HCT116 (cell line): ENCODE results near the gene NAA60.
"Not testable (repeated sequence)": the region's sequence is repeated elsewhere in the genome, so short reads cannot be mapped to it uniquely, and the experiment has no call there.

ENCODE experiments used
- CEBPB ChIP-seq: IDR thresholded peaks from 2 replicates; pipeline ENCODE4 v1.6.1; 2012; ENCODE audit warnings: low read depth
- EGR1 ChIP-seq: IDR thresholded peaks from 2 replicates; pipeline ENCODE4 v1.6.1; 2012; ENCODE audit warnings: low read depth
- EZH2 ChIP-seq: fragments of 200-600 bp; sonication (generic); IDR thresholded peaks from 2 replicates; pipeline ENCODE4 v1.6.1; 2017; ENCODE audit warnings: antibody characterized with exemption, mixed run types
- JUND ChIP-seq: IDR thresholded peaks from 2 replicates; pipeline ENCODE4 v1.6.1; 2012
- POLR2A ChIP-seq: IDR thresholded peaks from 2 replicates; pipeline ENCODE4 v1.7.0; 2011; ENCODE audit warnings: borderline replicate concordance; ENCODE audit not compliant: insufficient read depth, insufficient read length; ENCODE audit errors: extremely low read depth
- POLR2AphosphoS5 ChIP-seq: IDR thresholded peaks from 2 replicates; pipeline ENCODE4 v1.6.1; 2011; ENCODE audit warnings: mild to moderate bottlenecking, low read depth, low read length, moderate library complexity
- RAD21 ChIP-seq: IDR thresholded peaks from 2 replicates; pipeline ENCODE4 v1.6.1; 2012; ENCODE audit warnings: low read depth, mild to moderate bottlenecking
- SP1 ChIP-seq: IDR thresholded peaks from 2 replicates; pipeline ENCODE4 v1.6.1; 2012; ENCODE audit warnings: low read depth
- YY1 ChIP-seq: IDR thresholded peaks from 2 replicates; pipeline ENCODE4 v1.6.1; 2011; ENCODE audit warnings: low read length, low read depth, moderate library complexity, mild to moderate bottlenecking; ENCODE audit not compliant: insufficient replicate concordance; ENCODE audit errors: extremely low read depth
- ZNF274 ChIP-seq: fragments of 200-500 bp; sonication (Bioruptor generic); IDR thresholded peaks from 2 replicates; pipeline ENCODE4 v1.6.1; 2014; ENCODE audit warnings: mild to moderate bottlenecking, low read depth, low read length, inconsistent platforms
- TF ChIP-seq, protein P1 (sequence below), 3 experiments: fragments of 200-600 bp in 1 of 3; sonication (generic) in 1 of 3; IDR thresholded peaks in 2 of 3; conservative IDR thresholded peaks in 1 of 3; 2 replicates each; pipeline ENCODE4 v1.5.1; 2012 to 2017; ENCODE audit warnings: low read depth in 2 of 3, low read length in 2 of 3, antibody characterized with exemption in 1 of 3, borderline replicate concordance in 1 of 3, control low read depth in 1 of 3, mild to moderate bottlenecking in 1 of 3, mixed read lengths in 1 of 3, mixed run types in 1 of 3, moderate library complexity in 1 of 3; ENCODE audit not compliant: insufficient read depth in 1 of 3
- TF ChIP-seq, protein P2 (sequence below): IDR thresholded peaks from 2 replicates; pipeline ENCODE4 v1.6.1; 2012; ENCODE audit warnings: low read depth
- TF ChIP-seq, protein P3 (sequence below): IDR thresholded peaks from 2 replicates; pipeline ENCODE4 v1.6.1; 2012

DNA sequence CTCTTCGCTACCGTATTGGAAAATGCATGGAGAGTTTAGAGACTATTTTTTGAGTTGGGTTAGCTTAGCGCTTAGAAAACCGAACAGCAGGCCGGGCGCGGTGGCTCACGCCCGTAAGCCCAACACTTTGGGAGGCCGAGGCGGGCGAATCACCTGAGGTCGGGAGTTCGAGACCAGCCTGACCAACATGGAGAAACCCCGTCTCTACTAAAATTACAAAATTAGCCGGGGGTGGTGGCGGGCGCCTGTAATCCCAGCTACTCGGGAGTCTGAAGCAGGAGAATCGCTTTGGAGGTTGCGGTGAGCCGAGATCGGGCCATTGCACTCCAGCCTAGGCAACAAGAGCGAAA is 57.9 kb downstream of the NAA60 start:
- TF ChIP-seq, protein P1, sequence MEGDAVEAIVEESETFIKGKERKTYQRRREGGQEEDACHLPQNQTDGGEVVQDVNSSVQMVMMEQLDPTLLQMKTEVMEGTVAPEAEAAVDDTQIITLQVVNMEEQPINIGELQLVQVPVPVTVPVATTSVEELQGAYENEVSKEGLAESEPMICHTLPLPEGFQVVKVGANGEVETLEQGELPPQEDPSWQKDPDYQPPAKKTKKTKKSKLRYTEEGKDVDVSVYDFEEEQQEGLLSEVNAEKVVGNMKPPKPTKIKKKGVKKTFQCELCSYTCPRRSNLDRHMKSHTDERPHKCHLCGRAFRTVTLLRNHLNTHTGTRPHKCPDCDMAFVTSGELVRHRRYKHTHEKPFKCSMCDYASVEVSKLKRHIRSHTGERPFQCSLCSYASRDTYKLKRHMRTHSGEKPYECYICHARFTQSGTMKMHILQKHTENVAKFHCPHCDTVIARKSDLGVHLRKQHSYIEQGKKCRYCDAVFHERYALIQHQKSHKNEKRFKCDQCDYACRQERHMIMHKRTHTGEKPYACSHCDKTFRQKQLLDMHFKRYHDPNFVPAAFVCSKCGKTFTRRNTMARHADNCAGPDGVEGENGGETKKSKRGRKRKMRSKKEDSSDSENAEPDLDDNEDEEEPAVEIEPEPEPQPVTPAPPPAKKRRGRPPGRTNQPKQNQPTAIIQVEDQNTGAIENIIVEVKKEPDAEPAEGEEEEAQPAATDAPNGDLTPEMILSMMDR (IDR thresholded peaks at IDR 0.05 in 2 of 3, conservative IDR thresholded peaks at IDR 0.05 in 1 of 3; ENCODE audit: borderline replicate concordance in 1 of 3, insufficient read depth in 1 of 3, low read depth in 2 of 3, low read length in 2 of 3), result not testable (repeated sequence)
- not testable (repeated sequence) for TF ChIP-seq POLR2AphosphoS5, EGR1, CEBPB, POLR2A, RAD21, SP1, EZH2, YY1, JUND, ZNF274
- TF ChIP-seq, protein P2, sequence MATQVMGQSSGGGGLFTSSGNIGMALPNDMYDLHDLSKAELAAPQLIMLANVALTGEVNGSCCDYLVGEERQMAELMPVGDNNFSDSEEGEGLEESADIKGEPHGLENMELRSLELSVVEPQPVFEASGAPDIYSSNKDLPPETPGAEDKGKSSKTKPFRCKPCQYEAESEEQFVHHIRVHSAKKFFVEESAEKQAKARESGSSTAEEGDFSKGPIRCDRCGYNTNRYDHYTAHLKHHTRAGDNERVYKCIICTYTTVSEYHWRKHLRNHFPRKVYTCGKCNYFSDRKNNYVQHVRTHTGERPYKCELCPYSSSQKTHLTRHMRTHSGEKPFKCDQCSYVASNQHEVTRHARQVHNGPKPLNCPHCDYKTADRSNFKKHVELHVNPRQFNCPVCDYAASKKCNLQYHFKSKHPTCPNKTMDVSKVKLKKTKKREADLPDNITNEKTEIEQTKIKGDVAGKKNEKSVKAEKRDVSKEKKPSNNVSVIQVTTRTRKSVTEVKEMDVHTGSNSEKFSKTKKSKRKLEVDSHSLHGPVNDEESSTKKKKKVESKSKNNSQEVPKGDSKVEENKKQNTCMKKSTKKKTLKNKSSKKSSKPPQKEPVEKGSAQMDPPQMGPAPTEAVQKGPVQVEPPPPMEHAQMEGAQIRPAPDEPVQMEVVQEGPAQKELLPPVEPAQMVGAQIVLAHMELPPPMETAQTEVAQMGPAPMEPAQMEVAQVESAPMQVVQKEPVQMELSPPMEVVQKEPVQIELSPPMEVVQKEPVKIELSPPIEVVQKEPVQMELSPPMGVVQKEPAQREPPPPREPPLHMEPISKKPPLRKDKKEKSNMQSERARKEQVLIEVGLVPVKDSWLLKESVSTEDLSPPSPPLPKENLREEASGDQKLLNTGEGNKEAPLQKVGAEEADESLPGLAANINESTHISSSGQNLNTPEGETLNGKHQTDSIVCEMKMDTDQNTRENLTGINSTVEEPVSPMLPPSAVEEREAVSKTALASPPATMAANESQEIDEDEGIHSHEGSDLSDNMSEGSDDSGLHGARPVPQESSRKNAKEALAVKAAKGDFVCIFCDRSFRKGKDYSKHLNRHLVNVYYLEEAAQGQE, result not testable (repeated sequence)
- TF ChIP-seq, protein P3, sequence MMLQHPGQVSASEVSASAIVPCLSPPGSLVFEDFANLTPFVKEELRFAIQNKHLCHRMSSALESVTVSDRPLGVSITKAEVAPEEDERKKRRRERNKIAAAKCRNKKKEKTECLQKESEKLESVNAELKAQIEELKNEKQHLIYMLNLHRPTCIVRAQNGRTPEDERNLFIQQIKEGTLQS, result not testable (repeated sequence)
